Measurements from ENCODE around the gene HCRTR1. TPM values are rescaled to one million over a fixed set of nuclear protein-coding genes. Genes with fewer than 3 reads are reported as not detected.

Gene HCRTR1
- total RNA-seq, 5 donors from 2014 or later (not counting 1 experiment from before 2014, with no cell fraction given): not detected

DNA sequence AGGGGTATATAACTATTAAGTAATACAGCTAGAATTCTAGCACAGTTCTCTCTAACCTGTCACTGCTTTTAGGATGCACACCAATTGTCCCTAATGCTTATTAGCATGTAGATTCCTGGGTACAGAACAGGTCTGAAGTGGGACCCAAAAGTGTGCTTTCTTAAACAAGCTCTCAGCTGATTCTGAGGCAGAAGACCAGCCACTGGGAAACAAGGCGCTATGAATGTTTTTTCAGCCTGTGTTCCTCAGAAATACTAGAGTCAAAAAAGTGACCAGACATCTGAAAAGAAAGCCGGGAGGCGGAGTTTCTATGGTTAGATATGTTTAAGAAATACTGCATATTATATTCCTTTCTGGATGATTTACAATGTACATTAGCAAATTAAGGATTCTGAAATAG, 25.4 kb downstream of the HCRTR1 start:
- ATAC-seq (replicated peaks in 1 of 4): no peak
- H3K4me1 ChIP-seq (ENCODE audit: control insufficient read depth in 1 of 2, extremely low read depth in 1 of 2, insufficient read depth in 2 of 2, low read length in 2 of 2): peaks cover 16 to 45% of the 10 kb centered on the region in 2 experiments

DNA sequence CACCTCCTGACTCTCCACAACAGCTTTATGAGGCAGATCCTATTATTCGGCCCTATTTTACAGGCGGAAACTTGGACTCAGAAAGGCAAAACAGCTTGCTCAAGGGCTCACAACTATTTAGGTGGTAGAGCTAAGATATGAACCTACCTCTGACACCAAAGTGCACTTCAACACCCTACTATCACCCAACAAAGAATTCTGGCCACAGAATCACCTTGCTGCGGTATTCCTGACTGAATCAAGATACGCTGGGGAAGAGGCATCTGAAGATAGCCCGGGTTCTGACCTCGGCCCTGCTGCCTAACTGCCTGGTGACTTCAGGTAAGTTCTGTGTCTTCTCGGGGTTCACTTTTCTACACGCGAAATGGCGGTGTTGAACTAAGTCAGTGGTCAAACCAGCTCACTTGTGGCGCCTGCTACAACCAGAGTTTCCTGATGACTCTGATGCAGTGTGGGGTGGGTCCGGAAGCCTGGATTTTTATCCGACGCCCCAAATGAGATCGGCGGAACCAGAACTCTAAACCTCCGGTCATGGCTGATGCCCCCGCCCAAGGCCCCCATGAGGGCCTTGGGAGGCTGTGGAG, 26.6 kb downstream of the HCRTR1 start:
- WGBS (ENCODE audit: insufficient coverage): 0% methylated on average over 16 of the region's 18 CpGs
- H3K9me3 Mint-ChIP-seq: no peaks in the 10 kb centered on the region
- H3K27me3 Mint-ChIP-seq: no peaks in the 10 kb centered on the region
- peak overlapping the region; percentile 99 to 100 for H3K27ac Mint-ChIP-seq
- no peak for DNase-seq
- Histone ChIP-seq H3K4me1 (ENCODE audit: control insufficient read depth in 1 of 2, extremely low read depth in 1 of 2, insufficient read depth in 2 of 2, low read length in 2 of 2) (peaks cover 16 to 38% of the 10 kb centered on the region in 2 experiments), H3K36me3 (ENCODE audit: control insufficient read depth in 2 of 2, extremely low read depth in 1 of 2, insufficient read depth in 1 of 2, low read length in 1 of 2) (peaks cover 0 to 7% of the 10 kb centered on the region in 2 donors), H3K9me3 (no peaks in the 10 kb centered on the region), H3K27me3 (replicated peaks in 1 of 2; ENCODE audit: control insufficient read depth in 2 of 2, extremely low read depth in 1 of 2, insufficient read depth in 2 of 2, low read length in 1 of 2) (no peaks in the 10 kb centered on the region), H3K27ac (ENCODE audit: low read length) (peak overlapping the region; percentile 99), H3K4me3 (ENCODE audit: control insufficient read depth in 1 of 2, extremely low read depth in 1 of 2, low read length in 1 of 2) (peak overlapping the region; percentile 97 to 99)
- H3K4me1 Mint-ChIP-seq: peaks cover 34 to 47% (median 44%) of the 10 kb centered on the region in 3 donors
- ChIA-PET POLR2A (interaction anchor here (0.6 to 1.1 kb wide), 5 partner anchors 9 to 900 kb away, joined by 3 to 6 read pairs (median 3); no protein-coding TSS in a partner anchor), CTCF (interaction anchor here (0.6 to 1.2 kb wide), 4 partner anchors 28 to 145 kb away, joined by 3 to 7 read pairs (median 3); no protein-coding TSS in a partner anchor)
- H3K36me3 Mint-ChIP-seq: no peaks in the 10 kb centered on the region
- peak overlapping the region; percentile 94 to 100 (median 98) for H3K4me3 Mint-ChIP-seq
- peak; percentile 37 to 48 (median 42) for ATAC-seq (replicated peaks in 1 of 4)

More for the DNA sequence above, 25.4 kb downstream of the HCRTR1 start:
- Histone ChIP-seq H3K9me3 (no peaks in the 10 kb centered on the region), H3K36me3 (ENCODE audit: control insufficient read depth in 2 of 2, extremely low read depth in 1 of 2, insufficient read depth in 1 of 2, low read length in 1 of 2) (peaks cover 0 to 8% of the 10 kb centered on the region in 2 donors), H3K27ac (ENCODE audit: low read length) (no peak overlapping the region), H3K27me3 (replicated peaks in 1 of 2; ENCODE audit: control insufficient read depth in 2 of 2, extremely low read depth in 1 of 2, insufficient read depth in 2 of 2, low read length in 1 of 2) (no peaks in the 10 kb centered on the region), H3K4me3 (ENCODE audit: control insufficient read depth in 1 of 2, extremely low read depth in 1 of 2, low read length in 1 of 2) (no peak overlapping the region)
- peaks cover 34 to 49% (median 44%) of the 10 kb centered on the region in 3 donors for H3K4me1 Mint-ChIP-seq
- H3K27ac Mint-ChIP-seq: no peak overlapping the region
- H3K27me3 Mint-ChIP-seq: no peaks in the 10 kb centered on the region
- no peak for DNase-seq
- no peaks in the 10 kb centered on the region for H3K36me3 Mint-ChIP-seq
- POLR2A ChIA-PET: interaction anchor here in 1 of 2 donors (1.1 kb wide), 1 partner anchor 47 kb away, joined by 3 read pairs; no protein-coding TSS in a partner anchor
- no peaks in the 10 kb centered on the region for H3K9me3 Mint-ChIP-seq
- H3K4me3 Mint-ChIP-seq: peak overlapping the region in 2 of 3 donors; percentile 94 to 100
- WGBS (ENCODE audit: insufficient coverage): no CpG with 5 or more reads among the region's 3 CpGs
- CTCF ChIA-PET: no interaction called here

DNA sequence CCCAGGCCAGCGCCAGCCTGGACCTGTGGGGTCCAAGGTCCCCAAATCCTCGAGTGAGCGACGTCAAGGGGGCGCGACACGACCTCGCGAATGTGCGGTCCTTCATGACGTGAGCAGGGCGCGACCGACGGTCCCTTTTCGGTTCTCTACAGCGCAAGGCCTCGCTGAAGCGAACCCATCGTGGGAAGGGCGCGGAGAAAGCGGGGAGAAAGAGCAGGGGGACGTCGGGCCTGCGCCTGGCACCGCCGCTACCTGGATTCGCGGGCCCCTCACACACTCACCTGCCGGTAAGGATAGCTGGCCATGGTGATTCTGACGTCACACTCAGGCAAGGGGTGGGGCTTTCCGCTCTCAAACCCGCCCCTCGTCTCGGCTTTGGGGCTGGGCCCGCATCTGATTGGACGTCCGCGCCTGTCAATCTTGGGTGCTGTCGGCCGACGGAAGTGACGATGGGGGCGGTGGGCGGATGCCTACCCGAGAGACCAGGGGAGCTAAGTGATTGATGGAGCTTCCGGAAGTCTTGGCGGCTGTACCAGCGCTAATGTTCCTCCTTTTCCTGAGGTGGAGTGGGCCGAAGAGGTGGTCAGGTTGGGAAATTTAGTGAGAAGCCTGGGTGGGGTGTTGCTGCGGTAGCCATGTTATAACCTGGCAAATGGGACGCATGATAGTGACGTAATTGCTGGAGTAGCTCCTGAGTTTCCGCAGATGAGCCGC, 27.2 kb downstream of the HCRTR1 start, which contains the start of gene PEF1:
PEF1 (minus strand) TSS at position 317 of the 714 bp plus-strand sequence; CDS start at position 305, 12 bp downstream.
- Mint-ChIP-seq H3K27ac (peak within 1 kb of the TSS; percentile 99 to 100), H3K9me3 (no peaks in the 10 kb centered on the region), H3K27me3 (no peaks in the 10 kb centered on the region), H3K4me3 (peak within 1 kb of the TSS; percentile 94 to 100 (median 98)), H3K4me1 (peaks cover 34 to 47% (median 44%) of the 10 kb centered on the region in 3 donors), H3K36me3 (no peaks in the 10 kb centered on the region)
- CTCF ChIA-PET: interaction anchor here in 1 of 2 donors (0.8 to 1.2 kb wide), 5 partner anchors 16 to 464 kb away, joined by 3 to 7 read pairs (median 3); no protein-coding TSS in a partner anchor
- Histone ChIP-seq H3K9me3 (no peaks in the 10 kb centered on the region), H3K4me1 (ENCODE audit: control insufficient read depth in 1 of 2, extremely low read depth in 1 of 2, insufficient read depth in 2 of 2, low read length in 2 of 2) (peaks cover 16 to 31% of the 10 kb centered on the region in 2 experiments), H3K4me3 (ENCODE audit: control insufficient read depth in 1 of 2, extremely low read depth in 1 of 2, low read length in 1 of 2) (peak within 1 kb of the TSS; percentile 97 to 99), H3K27me3 (replicated peaks in 1 of 2; ENCODE audit: control insufficient read depth in 2 of 2, extremely low read depth in 1 of 2, insufficient read depth in 2 of 2, low read length in 1 of 2) (no peaks in the 10 kb centered on the region), H3K36me3 (ENCODE audit: control insufficient read depth in 2 of 2, extremely low read depth in 1 of 2, insufficient read depth in 1 of 2, low read length in 1 of 2) (peaks cover 0 to 7% of the 10 kb centered on the region in 2 donors), H3K27ac (ENCODE audit: low read length) (peak within 1 kb of the TSS; percentile 99)
- POLR2A ChIA-PET: interaction anchor here (0.6 to 1.1 kb wide), 11 partner anchors 9 to 913 kb away, joined by 3 to 8 read pairs (median 3); no protein-coding TSS in a partner anchor
- ATAC-seq (replicated peaks in 1 of 4) (peak; percentile 91 to 96 (median 94)), DNase-seq (peak; percentile 96 to 100 (median 99))
- 0% methylated on average over 52 of the region's 56 CpGs for WGBS (ENCODE audit: insufficient coverage)

DNA sequence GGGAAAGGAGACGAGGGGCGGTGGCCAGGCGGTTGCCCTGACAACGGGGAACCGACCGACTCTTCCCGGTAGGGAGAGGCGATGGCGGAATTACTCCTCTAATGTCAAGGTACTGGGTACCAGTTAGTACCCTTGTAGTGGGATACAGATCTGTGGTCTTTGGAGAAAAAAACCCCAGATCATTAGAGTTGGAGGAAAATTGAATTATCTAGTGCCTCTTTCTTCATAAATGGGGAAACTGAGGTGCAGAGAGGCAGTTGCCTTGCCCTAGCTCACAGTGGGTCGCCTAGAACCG, 27.7 kb downstream of the HCRTR1 start:
- H3K36me3 Mint-ChIP-seq: no peaks in the 10 kb centered on the region
- no peak for DNase-seq
- Histone ChIP-seq H3K36me3 (ENCODE audit: control insufficient read depth in 2 of 2, extremely low read depth in 1 of 2, insufficient read depth in 1 of 2, low read length in 1 of 2) (peaks cover 0 to 5% of the 10 kb centered on the region in 2 donors), H3K4me3 (ENCODE audit: control insufficient read depth in 1 of 2, extremely low read depth in 1 of 2, low read length in 1 of 2) (peak overlapping the region; percentile 97 to 99), H3K9me3 (no peaks in the 10 kb centered on the region), H3K27ac (ENCODE audit: low read length) (peak overlapping the region; percentile 99), H3K27me3 (replicated peaks in 1 of 2; ENCODE audit: control insufficient read depth in 2 of 2, extremely low read depth in 1 of 2, insufficient read depth in 2 of 2, low read length in 1 of 2) (no peaks in the 10 kb centered on the region), H3K4me1 (ENCODE audit: control insufficient read depth in 1 of 2, extremely low read depth in 1 of 2, insufficient read depth in 2 of 2, low read length in 2 of 2) (peaks cover 16 to 31% of the 10 kb centered on the region in 2 experiments)
- H3K9me3 Mint-ChIP-seq: no peaks in the 10 kb centered on the region
- peaks cover 34 to 47% (median 44%) of the 10 kb centered on the region in 3 donors for H3K4me1 Mint-ChIP-seq
- no peak for ATAC-seq (replicated peaks in 1 of 4)
- H3K27me3 Mint-ChIP-seq: no peaks in the 10 kb centered on the region
- ChIA-PET CTCF (interaction anchor here in 1 of 2 donors (0.8 to 1.2 kb wide), 5 partner anchors 15 to 464 kb away, joined by 3 to 7 read pairs (median 3); no protein-coding TSS in a partner anchor), POLR2A (interaction anchor here (0.6 to 0.8 kb wide), 10 partner anchors 9 to 913 kb away, joined by 3 to 8 read pairs (median 3); no protein-coding TSS in a partner anchor)
- peak overlapping the region; percentile 94 to 100 (median 98) for H3K4me3 Mint-ChIP-seq
- 7% methylated on average over 4 of the region's 11 CpGs for WGBS (ENCODE audit: insufficient coverage)
- H3K27ac Mint-ChIP-seq: peak overlapping the region; percentile 99 to 100

DNA sequence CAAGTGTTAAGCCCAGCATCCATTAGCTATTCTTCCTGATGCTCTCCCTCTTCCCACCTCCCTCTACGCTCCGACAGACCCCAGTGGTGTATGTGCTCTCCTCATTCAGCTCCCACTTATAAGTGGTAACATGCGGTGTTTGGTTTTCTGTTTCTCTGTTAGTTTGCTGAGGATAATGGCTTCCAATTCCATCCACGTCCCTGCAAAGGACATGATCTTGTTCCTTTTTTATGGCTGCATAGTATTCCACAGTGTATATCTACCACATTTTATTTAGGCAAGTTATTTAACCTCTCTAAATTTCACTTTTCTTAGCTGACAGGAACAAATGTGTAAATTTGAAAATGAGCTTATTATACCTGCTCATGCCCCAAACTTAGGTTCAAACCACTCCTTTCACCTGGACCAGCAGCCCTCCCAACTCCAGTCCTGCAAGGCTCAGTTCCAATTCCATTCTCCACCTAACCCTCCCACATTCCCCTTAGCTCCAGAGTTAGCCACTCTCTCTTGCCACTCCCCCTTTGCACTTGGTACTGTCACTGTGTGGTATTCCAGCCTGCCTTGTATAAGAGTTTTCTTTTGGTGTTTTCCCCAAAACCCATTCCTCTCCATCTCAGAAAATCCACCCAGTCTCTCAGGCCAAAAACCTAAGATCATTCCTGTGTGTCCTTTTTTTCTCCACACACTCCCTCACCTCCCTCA, 28.9 kb downstream of the HCRTR1 start:
- ChIA-PET CTCF (interaction anchor here in 1 of 2 donors (1.4 kb wide), 1 partner anchor 114 kb away, joined by 3 read pairs; no protein-coding TSS in a partner anchor), POLR2A (interaction anchor here in 1 of 2 donors (0.6 kb wide), 1 partner anchor 86 kb away, joined by 3 read pairs; no protein-coding TSS in a partner anchor)

More for the DNA sequence above, 28.9 kb downstream of the HCRTR1 start:
- H3K27me3 Mint-ChIP-seq: no peaks in the 10 kb centered on the region
- Histone ChIP-seq H3K9me3 (no peaks in the 10 kb centered on the region), H3K27ac (ENCODE audit: low read length) (no peak overlapping the region), H3K27me3 (replicated peaks in 1 of 2; ENCODE audit: control insufficient read depth in 2 of 2, extremely low read depth in 1 of 2, insufficient read depth in 2 of 2, low read length in 1 of 2) (no peaks in the 10 kb centered on the region), H3K36me3 (ENCODE audit: control insufficient read depth in 2 of 2, extremely low read depth in 1 of 2, insufficient read depth in 1 of 2, low read length in 1 of 2) (no peaks in the 10 kb centered on the region), H3K4me1 (ENCODE audit: control insufficient read depth in 1 of 2, extremely low read depth in 1 of 2, insufficient read depth in 2 of 2, low read length in 2 of 2) (peaks cover 16 to 26% of the 10 kb centered on the region in 2 experiments), H3K4me3 (ENCODE audit: control insufficient read depth in 1 of 2, extremely low read depth in 1 of 2, low read length in 1 of 2) (no peak overlapping the region)
- peaks cover 34 to 47% (median 44%) of the 10 kb centered on the region in 3 donors for H3K4me1 Mint-ChIP-seq
- no peaks in the 10 kb centered on the region for H3K9me3 Mint-ChIP-seq
- H3K36me3 Mint-ChIP-seq: no peaks in the 10 kb centered on the region
- DNase-seq (no peak), ATAC-seq (replicated peaks in 1 of 4) (no peak)
- peak overlapping the region; percentile 40 to 98 (median 94) for H3K4me3 Mint-ChIP-seq
- no peak overlapping the region for H3K27ac Mint-ChIP-seq
- no CpG with 5 or more reads among the region's 4 CpGs for WGBS (ENCODE audit: insufficient coverage)

All from T-cell (primary cell).